DND-41 (cell line): Measurements from ENCODE around the gene LHX2.

Source experiments
- CTCF ChIP-seq: IDR thresholded peaks from 2 replicates; pipeline ENCODE4 v1.5.1; 2012; ENCODE audit warnings: borderline replicate concordance, low read length, moderate library complexity, mild to moderate bottlenecking; ENCODE audit not compliant: poor library complexity, severe bottlenecking; ENCODE audit errors: extremely low read depth
- EZH2 ChIP-seq: IDR thresholded peaks from 3 replicates; pipeline ENCODE4 v1.6.1; 2012; ENCODE audit warnings: borderline replicate concordance, low read depth, mild to moderate bottlenecking, moderate library complexity, low read length, inconsistent platforms; ENCODE audit not compliant: severe bottlenecking

- TF ChIP-seq CTCF (no peak), EZH2 (no peak)
These were observed 10.1 kb upstream of the LHX2 start for GRCh38 chr9:124001458-124001799.
